Measurements from ENCODE around the gene CTNNA3. TPM values are rescaled to one million over a fixed set of nuclear protein-coding genes. Genes with fewer than 3 reads are reported as not detected.
A peak's percentile ranks its signal among the peaks of the same experiment; 100 is the strongest.

CTNNA3 gene
- total RNA-seq, 1 experiment from 2014 or later = 0.85 TPM

DNA sequence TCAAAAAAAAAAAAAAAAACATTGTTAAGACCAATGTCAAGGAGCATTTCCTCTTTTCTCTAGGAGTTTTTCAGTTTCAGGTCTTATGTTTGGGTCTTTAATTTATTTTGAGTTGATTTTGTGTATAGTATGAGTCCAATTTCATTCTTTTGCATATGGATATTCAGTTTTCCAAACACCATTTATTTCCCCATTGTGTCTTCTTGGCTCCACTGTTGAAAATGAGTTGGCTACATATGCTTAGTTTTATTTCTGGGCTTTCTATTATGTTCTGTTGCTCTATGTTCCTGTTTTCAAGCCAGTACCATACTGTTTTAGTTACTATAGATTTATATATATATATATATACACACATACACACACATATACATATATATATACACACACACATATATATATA lies 1506.7 kb downstream of the CTNNA3 start:
- ChIA-PET POLR2A (no interaction called here), CTCF (no interaction called here)
- in situ Hi-C loops (cut with HindIII; ENCODE audit: low pct_unique_long_range_greater_than_20kb, low sequenced_read_pairs) = no loop called here

DNA sequence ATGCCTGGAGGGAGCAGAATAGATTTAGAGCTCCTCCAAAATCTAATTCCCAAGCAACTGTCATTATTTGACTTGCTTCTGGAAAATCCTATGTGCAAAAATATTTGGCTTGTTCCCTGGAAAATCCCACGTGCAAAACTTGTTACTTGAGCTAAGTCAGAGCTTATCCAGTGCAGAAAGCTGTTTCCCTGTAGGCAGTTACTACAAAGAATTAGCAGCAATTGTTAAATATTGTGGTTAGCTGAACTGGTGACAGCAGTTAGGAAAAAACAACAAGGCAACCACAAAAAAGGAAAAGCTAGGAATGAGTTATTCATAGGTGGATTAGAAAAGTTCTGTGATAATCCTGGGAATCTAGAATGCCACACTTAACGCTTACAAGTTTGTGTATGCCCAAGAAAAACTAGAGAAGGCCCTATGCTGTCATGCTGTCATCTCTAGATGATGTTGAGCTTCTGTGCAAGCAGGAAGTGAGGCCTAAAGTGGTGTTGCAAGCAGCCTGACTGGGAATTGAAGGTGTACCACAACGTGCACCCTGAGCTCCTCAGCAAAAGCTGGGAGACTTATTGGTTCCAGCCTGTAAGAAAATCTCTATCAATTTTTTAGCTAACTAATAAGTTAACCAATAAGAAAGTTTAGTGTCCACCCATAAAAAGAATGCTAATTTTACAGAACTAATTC lies 1508.8 kb downstream of the CTNNA3 start:
- POLR2A ChIA-PET = no interaction called here
- intact Hi-C loops (cut with micrococcal nuclease; ENCODE audit: unreplicated experiment) = no loop called here
- no peak overlapping the region for H3K4me3 ChIP-seq (ENCODE audit: low read depth in 2 of 2, low read length in 2 of 2)
- no peaks in the 10 kb centered on the region for H3K4me1 ChIP-seq (ENCODE audit: control insufficient read depth, insufficient read depth, low read length)
- no peaks in the 10 kb centered on the region for H3K36me3 ChIP-seq (ENCODE audit: control insufficient read depth, insufficient read depth, low read length)
- no peak overlapping the region for H3K27ac ChIP-seq (ENCODE audit: low read length)
- H3K9me3 ChIP-seq (ENCODE audit: control insufficient read depth, insufficient read depth, low read depth, low read length) = no peaks in the 10 kb centered on the region
- TF ChIP-seq SIN3A (IDR thresholded peaks at IDR 0.05; ENCODE audit: borderline replicate concordance, insufficient read depth, low read depth, low read length) = no peak
- peak; percentile 65 for TF ChIP-seq TCF7L2 (IDR thresholded peaks at IDR 0.05; ENCODE audit: low read depth, low read length)
- BruUV-seq (replicated peaks) = no TSS peak
- DNase-seq (ENCODE audit: low read depth, low spot score) (no peak), ATAC-seq (no peak)
- in situ Hi-C loops (cut with HindIII; ENCODE audit: low pct_unique_long_range_greater_than_20kb, low sequenced_read_pairs) = no loop called here
- CTCF ChIA-PET = interaction anchor here (0.6 kb wide), 1 partner anchor 1285 kb away, joined by 7 read pairs; no protein-coding TSS in a partner anchor
- H3K27me3 ChIP-seq (ENCODE audit: control insufficient read depth, insufficient read depth, low read length) = no peaks in the 10 kb centered on the region

More for the DNA sequence above, 1506.7 kb downstream of the CTNNA3 start:
- Histone ChIP-seq H3K36me3 (ENCODE audit: control insufficient read depth, insufficient read depth, low read length) (no peaks in the 10 kb centered on the region), H3K4me3 (ENCODE audit: low read depth in 2 of 2, low read length in 2 of 2) (no peak overlapping the region), H3K27me3 (ENCODE audit: control insufficient read depth, insufficient read depth, low read length) (no peaks in the 10 kb centered on the region), H3K9me3 (ENCODE audit: control insufficient read depth, insufficient read depth, low read depth, low read length) (no peaks in the 10 kb centered on the region), H3K4me1 (ENCODE audit: control insufficient read depth, insufficient read depth, low read length) (no peaks in the 10 kb centered on the region), H3K27ac (ENCODE audit: low read length) (no peak overlapping the region)
- TF ChIP-seq REST (IDR thresholded peaks at IDR 0.05; ENCODE audit: insufficient read depth in 1 of 2, low read depth in 2 of 2, low read length in 1 of 2) (no peak), CTCF (IDR thresholded peaks at IDR 0.05) (no peak), SIN3A (IDR thresholded peaks at IDR 0.05; ENCODE audit: borderline replicate concordance, insufficient read depth, low read depth, low read length) (no peak), TCF7L2 (IDR thresholded peaks at IDR 0.05; ENCODE audit: low read depth, low read length) (no peak), POLR2AphosphoS5 (IDR thresholded peaks at IDR 0.05; ENCODE audit: low read depth, low read length) (no peak)
- intact Hi-C loops (cut with micrococcal nuclease; ENCODE audit: unreplicated experiment) = loop anchor here (1.0 kb wide), 1 partner anchor 15 kb away; no protein-coding TSS in a partner anchor
- DNase-seq (ENCODE audit: low read depth, low spot score) (no peak), ATAC-seq (no peak)
- no TSS peak for BruUV-seq (replicated peaks)

DNA sequence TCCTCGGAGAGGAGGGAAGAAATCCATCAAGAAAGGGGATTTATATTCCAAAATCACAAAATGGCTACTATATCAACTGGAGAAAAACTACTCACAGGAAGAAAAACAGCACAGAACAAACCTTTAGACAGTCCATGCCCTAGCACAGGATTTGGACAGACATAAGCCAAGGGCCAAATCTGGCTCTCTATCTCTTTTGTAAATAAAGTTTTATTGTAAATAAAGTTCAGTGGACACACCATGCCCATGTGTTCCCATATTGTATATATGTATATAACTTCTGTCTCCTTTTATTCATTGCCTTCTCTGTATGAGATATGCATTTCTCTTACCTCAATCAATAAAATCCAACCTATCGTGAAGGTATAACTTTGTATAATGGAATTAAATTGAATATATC lies 1513.0 kb downstream of the CTNNA3 start:
- no peaks in the 10 kb centered on the region for H3K36me3 ChIP-seq (ENCODE audit: control insufficient read depth, insufficient read depth, low read length)
- ATAC-seq = no peak
- no peak overlapping the region for H3K4me3 ChIP-seq (ENCODE audit: low read depth in 2 of 2, low read length in 2 of 2)
- H3K4me1 ChIP-seq (ENCODE audit: control insufficient read depth, insufficient read depth, low read length) = no peaks in the 10 kb centered on the region
- intact Hi-C loops (cut with micrococcal nuclease; ENCODE audit: unreplicated experiment) = no loop called here
- in situ Hi-C loops (cut with HindIII; ENCODE audit: low pct_unique_long_range_greater_than_20kb, low sequenced_read_pairs) = no loop called here
- no peaks in the 10 kb centered on the region for H3K27me3 ChIP-seq (ENCODE audit: control insufficient read depth, insufficient read depth, low read length)
- POLR2A ChIA-PET = no interaction called here
- DNase-seq (ENCODE audit: low read depth, low spot score) = no peak
- TF ChIP-seq POLR2AphosphoS5 (IDR thresholded peaks at IDR 0.05; ENCODE audit: low read depth, low read length) (no peak), SIN3A (IDR thresholded peaks at IDR 0.05; ENCODE audit: borderline replicate concordance, insufficient read depth, low read depth, low read length) (no peak), CTCF (IDR thresholded peaks at IDR 0.05) (no peak), REST (IDR thresholded peaks at IDR 0.05; ENCODE audit: insufficient read depth in 1 of 2, low read depth in 2 of 2, low read length in 1 of 2) (no peak), TCF7L2 (IDR thresholded peaks at IDR 0.05; ENCODE audit: low read depth, low read length) (no peak)
- H3K27ac ChIP-seq (ENCODE audit: low read length) = no peak overlapping the region
- H3K9me3 ChIP-seq (ENCODE audit: control insufficient read depth, insufficient read depth, low read depth, low read length) = no peaks in the 10 kb centered on the region
- CTCF ChIA-PET = no interaction called here
- BruUV-seq (replicated peaks) = no TSS peak
